HFFc6 (cell line): ENCODE data around the gene ARHGAP4. TPM values are rescaled to one million over a fixed set of nuclear protein-coding genes. Genes with fewer than 3 reads are reported as not detected.

Experiments
- DNase-seq: peaks from one replicate; pipeline ENCODE4 v3.0.0-alpha.2; 2018
- H3K27ac Mint-ChIP-seq: 2 replicates; pipeline ENCODE4 v1.8.0; 2020; ENCODE audit warnings: mild to moderate bottlenecking, mixed read lengths
- H3K27me3 Mint-ChIP-seq: 2 replicates; pipeline ENCODE4 v1.8.0; 2021; ENCODE audit warnings: mild to moderate bottlenecking, moderate library complexity, mixed read lengths; ENCODE audit not compliant: insufficient read depth
- H3K36me3 Mint-ChIP-seq: 2 replicates; pipeline ENCODE4 v1.8.0; 2021; ENCODE audit warnings: low read depth, mixed read lengths
- H3K4me1 Mint-ChIP-seq: 2 replicates; pipeline ENCODE4 v1.8.0; 2020; ENCODE audit warnings: low read depth, mixed read lengths
- H3K4me3 Mint-ChIP-seq: 2 replicates; pipeline ENCODE4 v1.8.0; 2020; ENCODE audit warnings: mild to moderate bottlenecking, moderate library complexity, mixed read lengths
- H3K9me3 Mint-ChIP-seq: 2 replicates; pipeline ENCODE4 v1.8.0; 2020; ENCODE audit warnings: mild to moderate bottlenecking, mixed read lengths
- CTCF ChIP-seq: fragments of 200-600 bp; sonication (generic); IDR thresholded peaks from 2 replicates; pipeline ENCODE4 v1.5.0; 2021; ENCODE audit warnings: antibody characterized with exemption, mild to moderate bottlenecking
- total RNA-seq, 6 experiments: library from RNA; stranded (reverse); fragmentation: NEBNext Ultra II Directional; extraction: Animal tissue kit (Norgen Biotek cat#: 25700); gene quantifications; 2 replicates in 1 of 6; 3 replicates in 5 of 6; pipeline ENCODE4 v1.2.3, GENCODE V29; 2021

ARHGAP4 gene
- total RNA-seq, 6 experiments from 2014 or later: 0.18 to 0.63 (median 0.48) TPM

- Mint-ChIP-seq H3K9me3 (no peaks in the 10 kb centered on the region), H3K27me3 (peaks cover 2% of the 10 kb centered on the region)
These were observed 7.7 kb upstream of the ARHGAP4 start for GRCh38 chrX:153933748-153934147.

GRCh38 chrX:153932220-153932915 is 6.3 kb upstream of the ARHGAP4 start:
- TF ChIP-seq CTCF: no peak
- Mint-ChIP-seq H3K27me3 (peaks cover 2% of the 10 kb centered on the region), H3K27ac (no peak overlapping the region), H3K4me3 (no peak overlapping the region; the same call in 1 of the 2 replicates), H3K4me1 (peaks cover 14% of the 10 kb centered on the region), H3K9me3 (no peaks in the 10 kb centered on the region), H3K36me3 (peaks cover 5% of the 10 kb centered on the region; the same call in 1 of the 2 replicates)
- DNase-seq: no peak

More at GRCh38 chrX:153933748-153934147, 7.7 kb upstream of the ARHGAP4 start:
- peaks cover 5% of the 10 kb centered on the region; the same call in 1 of the 2 replicates for H3K36me3 Mint-ChIP-seq
- H3K4me3 Mint-ChIP-seq: peak overlapping the region; percentile 93
- TF ChIP-seq CTCF: no peak
- peaks cover 6% of the 10 kb centered on the region; the same call in 1 of the 2 replicates for H3K4me1 Mint-ChIP-seq
- DNase-seq: peak; percentile 41
- peak overlapping the region; percentile 84 for H3K27ac Mint-ChIP-seq

- peaks cover 2% of the 10 kb centered on the region for H3K27me3 Mint-ChIP-seq
- peaks cover 20% of the 10 kb centered on the region for H3K4me1 Mint-ChIP-seq
- no peak overlapping the region for H3K27ac Mint-ChIP-seq
- no peaks in the 10 kb centered on the region for H3K9me3 Mint-ChIP-seq
- H3K4me3 Mint-ChIP-seq: no peak overlapping the region
- TF ChIP-seq CTCF: no peak
- DNase-seq: no peak
- peaks cover 5% of the 10 kb centered on the region; the same call in 1 of the 2 replicates for H3K36me3 Mint-ChIP-seq
These were observed 5.7 kb upstream of the ARHGAP4 start for GRCh38 chrX:153931748-153932147.

- peaks cover 2% of the 10 kb centered on the region; the same call in 1 of the 2 replicates for H3K27me3 Mint-ChIP-seq
- no peak for TF ChIP-seq CTCF
- H3K27ac Mint-ChIP-seq: no peak overlapping the region
- H3K4me1 Mint-ChIP-seq: peaks cover 20% of the 10 kb centered on the region
- no peak for DNase-seq
- no peaks in the 10 kb centered on the region for H3K9me3 Mint-ChIP-seq
- H3K4me3 Mint-ChIP-seq: no peak overlapping the region
- H3K36me3 Mint-ChIP-seq: peaks cover 5% of the 10 kb centered on the region; the same call in 1 of the 2 replicates
These were observed 5.1 kb upstream of the ARHGAP4 start for GRCh38 chrX:153931151-153931550.

GRCh38 chrX:153930011-153930910 is 4.2 kb upstream of the ARHGAP4 start:
- H3K36me3 Mint-ChIP-seq: peaks cover 5% of the 10 kb centered on the region; the same call in 1 of the 2 replicates
- H3K4me3 Mint-ChIP-seq: no peak overlapping the region
- H3K4me1 Mint-ChIP-seq: peaks cover 20% of the 10 kb centered on the region
- H3K27me3 Mint-ChIP-seq: peaks cover 2% of the 10 kb centered on the region; the same call in 1 of the 2 replicates
- H3K27ac Mint-ChIP-seq: no peak overlapping the region
- no peak for TF ChIP-seq CTCF
- no peaks in the 10 kb centered on the region for H3K9me3 Mint-ChIP-seq
- DNase-seq: no peak
